Measurements from ENCODE around the gene SPATC1L.
"Not testable (repeated sequence)": the region's sequence is repeated elsewhere in the genome, so short reads cannot be mapped to it uniquely, and the experiment has no call there.

Gene SPATC1L

DNA sequence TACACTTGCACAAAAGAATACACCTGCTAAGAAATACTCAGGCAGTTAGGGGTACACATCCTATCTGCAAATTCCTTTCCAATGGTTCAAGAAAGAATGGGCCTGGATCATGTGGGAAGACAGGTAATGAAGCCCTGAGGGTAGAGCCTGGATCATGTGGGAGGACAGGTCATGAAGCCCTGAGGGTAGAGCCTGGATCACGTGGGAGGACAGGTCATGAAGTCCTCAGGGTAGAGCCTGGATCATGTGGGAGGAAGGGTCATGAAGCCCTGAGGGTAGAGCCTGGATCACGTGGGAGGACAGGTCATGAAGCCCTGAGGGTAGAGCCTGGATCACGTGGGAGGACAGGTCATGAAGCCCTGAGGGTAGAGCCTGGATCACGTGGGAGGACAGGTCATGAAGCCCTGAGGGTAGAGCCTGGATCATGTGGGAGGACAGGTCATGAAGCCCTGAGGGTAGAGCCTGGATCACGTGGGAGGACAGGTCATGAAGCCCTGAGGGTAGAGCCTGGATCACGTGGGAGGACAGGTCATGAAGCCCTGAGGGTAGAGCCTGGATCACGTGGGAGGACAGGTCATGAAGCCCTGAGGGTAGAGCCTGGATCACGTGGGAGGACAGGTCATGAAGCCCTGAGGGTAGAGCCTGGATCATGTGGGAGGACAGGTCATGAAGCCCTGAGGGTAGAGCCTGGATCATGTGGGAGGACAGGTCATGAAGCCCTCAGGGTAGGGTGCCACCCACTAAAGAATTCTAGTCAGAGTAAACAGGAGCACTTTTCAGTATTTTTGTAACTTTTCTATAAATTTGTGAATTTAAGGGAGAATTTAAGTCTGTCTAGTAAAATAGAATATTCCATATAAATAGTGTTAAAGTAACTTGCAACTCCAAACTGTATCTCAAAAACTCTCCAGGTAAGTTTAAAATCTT is 16.9 kb upstream of the SPATC1L start:
- not testable (repeated sequence) for DNase-seq (ENCODE audit: low spot score)

GRCh38 chr21:46199436-46200373 is 15.4 kb upstream of the SPATC1L start:
- DNase-seq (ENCODE audit: low spot score) = peak; percentile 43

- no peak for DNase-seq (ENCODE audit: low spot score)
Measured at GRCh38 chr21:46196733-46197132, 12.5 kb upstream of the SPATC1L start.

- no peak for DNase-seq (ENCODE audit: low spot score)
Measured at GRCh38 chr21:46195595-46196195, 11.4 kb upstream of the SPATC1L start.

DNA sequence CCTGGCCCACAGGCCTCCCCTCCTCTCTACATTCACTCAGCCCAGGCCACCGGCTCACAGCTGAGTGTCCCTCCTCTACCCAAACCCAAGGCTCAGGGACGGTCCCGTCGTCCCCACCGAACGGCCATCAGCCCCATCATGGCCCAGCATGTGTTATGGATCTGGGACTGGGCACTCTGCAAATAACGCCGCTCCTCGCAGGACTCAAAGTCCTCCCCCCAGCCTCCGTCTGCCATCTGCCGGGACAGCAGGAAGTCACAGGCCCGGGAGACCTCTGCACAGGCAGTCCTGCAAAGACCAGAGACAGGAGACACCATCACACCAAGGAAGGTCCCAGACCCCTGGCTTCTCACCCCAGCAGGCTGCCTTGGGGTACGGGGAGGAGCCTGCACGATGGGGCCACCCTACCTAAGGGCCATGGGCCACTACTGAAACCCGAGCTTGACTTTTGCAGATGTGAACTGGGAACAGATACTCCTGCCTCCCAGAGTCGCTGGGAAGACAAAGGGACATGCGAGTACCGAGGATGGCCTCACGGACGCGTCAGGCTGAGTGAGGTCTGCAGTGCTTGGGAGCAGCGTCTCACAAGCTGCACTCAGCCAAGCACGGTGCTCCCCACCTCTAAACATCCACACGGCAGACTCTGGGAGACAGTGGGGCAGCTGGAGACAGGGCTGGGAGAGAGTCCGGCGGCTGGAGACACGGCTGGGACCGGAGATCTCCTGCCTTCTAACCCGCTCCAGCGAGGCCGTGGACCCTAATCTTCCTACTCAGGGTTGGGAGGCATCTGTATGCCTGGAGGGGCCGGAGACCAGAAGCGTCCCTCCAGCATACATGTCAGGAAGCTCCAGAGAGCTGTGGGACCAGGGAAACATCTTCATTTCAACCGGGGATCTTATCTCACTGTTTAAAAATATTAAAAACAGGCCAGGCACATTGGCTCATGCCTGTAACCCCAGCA is 10.4 kb upstream of the SPATC1L start:
- no peak for DNase-seq (ENCODE audit: low spot score)

DNA sequence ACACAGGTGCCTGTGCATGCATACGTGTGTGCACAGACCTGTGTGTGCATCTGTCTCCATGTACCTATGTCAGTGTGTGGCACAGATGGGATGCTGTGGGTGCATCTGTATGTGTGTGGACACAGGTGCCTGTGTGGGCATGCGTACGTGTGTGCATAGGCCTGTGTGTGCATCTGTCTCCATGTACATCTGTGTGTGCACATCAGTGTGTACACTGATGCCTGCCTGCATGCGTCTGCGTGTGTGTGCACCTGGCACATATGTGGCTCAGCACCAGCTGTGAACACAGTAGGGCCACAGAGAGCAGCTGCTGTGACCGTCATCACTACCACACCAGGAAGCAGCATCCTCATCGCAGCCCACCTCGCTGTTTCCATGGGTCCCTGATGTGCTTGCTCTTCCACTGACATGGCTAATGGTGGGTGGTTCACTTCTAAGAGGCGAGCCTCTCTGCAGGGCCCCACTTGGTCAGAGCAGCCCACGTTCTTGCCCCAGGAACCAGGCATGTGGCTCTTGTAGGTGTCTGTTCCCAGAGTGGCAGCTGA is 9.6 kb upstream of the SPATC1L start:
- DNase-seq (ENCODE audit: low spot score) = no peak

- DNase-seq (ENCODE audit: low spot score) = no peak
Measured at GRCh38 chr21:46191686-46192575, 7.7 kb upstream of the SPATC1L start.

GRCh38 chr21:46191257-46191685 is 7.0 kb upstream of the SPATC1L start:
- DNase-seq (ENCODE audit: low spot score) = no peak

- no peak for DNase-seq (ENCODE audit: low spot score)
Measured at GRCh38 chr21:46190491-46191131, 6.4 kb upstream of the SPATC1L start.

GRCh38 chr21:46189959-46190490 is 5.8 kb upstream of the SPATC1L start:
- DNase-seq (ENCODE audit: low spot score) = no peak

DNA sequence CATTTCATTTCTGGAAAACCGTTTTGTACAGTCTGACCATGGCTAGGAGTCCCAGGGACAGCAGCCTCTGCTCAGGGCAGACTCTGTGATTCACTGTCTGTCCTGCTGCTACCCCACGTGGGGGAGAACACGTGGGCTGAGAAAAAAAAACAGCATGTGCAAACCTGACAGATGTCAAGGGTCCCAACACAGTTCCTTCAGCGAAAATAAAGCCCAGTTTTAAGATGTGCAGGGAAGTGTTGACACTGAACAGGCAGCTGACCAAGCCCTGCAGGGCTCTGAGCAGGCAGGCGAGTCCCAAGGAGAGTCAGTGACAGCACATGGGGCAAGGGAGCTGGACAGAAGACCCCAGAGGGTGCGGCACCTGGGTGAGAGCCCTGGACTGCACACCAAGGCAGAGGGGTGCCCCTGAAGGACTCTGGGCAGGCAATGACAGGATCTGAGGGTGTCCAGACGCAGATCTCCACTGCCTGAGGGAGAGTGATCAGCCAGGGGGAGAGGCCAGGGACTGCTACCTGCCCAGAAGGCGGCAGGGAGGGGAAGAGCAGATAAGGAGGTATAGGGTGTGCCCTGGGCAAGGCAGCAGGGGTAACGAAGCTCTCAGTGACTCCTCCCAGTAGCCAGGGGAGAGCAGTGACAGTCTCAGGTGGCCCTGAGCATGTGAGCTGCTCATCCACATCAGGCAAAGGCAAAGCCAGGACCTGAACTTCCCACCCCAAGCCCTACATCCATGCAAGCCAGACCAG is 5.1 kb upstream of the SPATC1L start:
- DNase-seq (ENCODE audit: low spot score) = no peak

- no peak for DNase-seq (ENCODE audit: low spot score)
Measured at GRCh38 chr21:46188226-46189212, 4.3 kb upstream of the SPATC1L start.

- no peak for DNase-seq (ENCODE audit: low spot score)
Measured at GRCh38 chr21:46187814-46188213, 3.6 kb upstream of the SPATC1L start.

DNA sequence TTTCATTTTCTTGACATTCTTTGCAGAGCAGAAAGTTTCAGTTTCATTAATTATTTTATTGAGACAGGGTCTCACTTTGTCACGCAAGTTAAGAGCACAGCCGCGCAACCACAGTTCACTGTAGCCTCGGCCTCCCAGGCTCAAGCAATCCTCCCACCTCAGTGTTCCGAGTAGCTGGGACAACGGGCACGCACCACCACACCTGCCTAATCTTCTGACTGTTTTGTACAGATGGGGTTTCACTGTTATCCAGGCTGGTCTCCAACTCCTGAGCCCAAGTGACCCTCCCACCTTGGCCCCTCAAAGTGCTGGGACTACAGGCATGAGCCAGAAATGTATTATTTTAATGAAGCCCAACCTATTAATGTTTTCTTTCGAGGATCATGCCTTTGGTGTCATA is 3.0 kb upstream of the SPATC1L start:
- DNase-seq (ENCODE audit: low spot score) = no peak

DNA sequence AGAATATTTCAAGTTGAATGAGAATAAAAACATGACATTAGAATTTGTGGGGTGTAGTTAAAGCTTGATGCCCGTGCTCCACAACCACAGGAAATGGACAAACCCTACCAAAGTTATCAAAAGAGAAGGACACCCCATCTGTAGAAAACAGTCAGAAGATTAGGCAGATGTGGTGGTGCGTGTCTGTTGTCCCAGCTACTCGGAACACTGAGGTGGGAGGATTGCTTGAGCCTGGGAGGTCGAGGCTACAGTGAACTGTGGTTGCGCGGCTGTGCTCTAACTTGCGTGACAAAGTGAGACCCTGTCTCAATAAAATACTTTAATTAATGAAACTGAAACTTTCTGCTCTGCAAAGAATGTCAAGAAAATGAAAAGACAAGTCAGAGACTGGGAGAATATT is 1.5 kb upstream of the SPATC1L start:
- no peak for DNase-seq (ENCODE audit: low spot score)

DNA sequence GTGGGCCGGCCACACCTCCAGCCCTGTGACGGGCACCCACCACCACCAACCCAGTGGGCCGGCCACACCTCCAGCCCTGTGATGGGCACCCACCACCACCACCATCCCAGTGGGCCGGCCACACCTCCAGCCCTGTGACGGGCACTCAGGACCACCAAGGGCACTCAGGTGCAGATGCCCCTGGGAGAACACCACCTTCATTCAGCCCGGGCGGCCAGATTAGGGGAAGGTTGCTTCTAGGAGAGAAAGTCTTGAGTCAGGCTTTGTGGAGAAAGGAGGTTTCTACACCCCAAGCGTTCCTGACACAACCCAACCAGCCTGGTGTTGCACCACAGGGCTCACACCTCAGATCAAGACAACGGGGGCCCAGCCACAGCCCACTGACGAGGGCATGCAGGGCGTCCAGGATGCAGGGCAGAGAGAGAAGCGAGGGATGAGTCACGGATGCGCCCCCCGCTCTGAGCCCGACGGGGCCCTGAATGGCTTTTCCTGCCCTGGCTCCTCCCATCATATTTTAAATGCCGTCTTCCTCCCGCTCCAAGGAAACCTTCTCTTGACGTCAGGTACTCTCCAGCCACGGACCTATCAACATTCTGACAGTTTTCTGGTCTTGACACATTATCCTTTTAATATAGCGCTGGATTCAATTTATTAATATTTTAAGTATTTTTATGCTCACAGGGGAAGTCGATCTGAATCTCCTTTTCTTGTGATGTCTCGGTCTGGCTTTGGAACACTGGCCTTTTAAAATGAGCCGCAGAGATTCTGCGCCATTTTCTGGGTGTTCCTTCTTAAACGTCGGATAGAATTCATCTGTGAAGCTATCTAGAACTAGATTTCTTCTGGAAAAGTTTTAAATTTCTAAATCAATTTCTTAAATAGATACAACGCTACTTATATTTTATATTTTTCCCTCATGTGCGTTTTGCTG is 631 bp upstream of the SPATC1L start:
- DNase-seq (ENCODE audit: low spot score) = no peak
